ENCODE results near the gene CNOT2. TPM values are rescaled to one million over a fixed set of nuclear protein-coding genes. Genes with fewer than 3 reads are reported as not detected.

CNOT2 gene
- total RNA-seq, 1 experiment from 2014 or later, result 88.4 TPM

DNA sequence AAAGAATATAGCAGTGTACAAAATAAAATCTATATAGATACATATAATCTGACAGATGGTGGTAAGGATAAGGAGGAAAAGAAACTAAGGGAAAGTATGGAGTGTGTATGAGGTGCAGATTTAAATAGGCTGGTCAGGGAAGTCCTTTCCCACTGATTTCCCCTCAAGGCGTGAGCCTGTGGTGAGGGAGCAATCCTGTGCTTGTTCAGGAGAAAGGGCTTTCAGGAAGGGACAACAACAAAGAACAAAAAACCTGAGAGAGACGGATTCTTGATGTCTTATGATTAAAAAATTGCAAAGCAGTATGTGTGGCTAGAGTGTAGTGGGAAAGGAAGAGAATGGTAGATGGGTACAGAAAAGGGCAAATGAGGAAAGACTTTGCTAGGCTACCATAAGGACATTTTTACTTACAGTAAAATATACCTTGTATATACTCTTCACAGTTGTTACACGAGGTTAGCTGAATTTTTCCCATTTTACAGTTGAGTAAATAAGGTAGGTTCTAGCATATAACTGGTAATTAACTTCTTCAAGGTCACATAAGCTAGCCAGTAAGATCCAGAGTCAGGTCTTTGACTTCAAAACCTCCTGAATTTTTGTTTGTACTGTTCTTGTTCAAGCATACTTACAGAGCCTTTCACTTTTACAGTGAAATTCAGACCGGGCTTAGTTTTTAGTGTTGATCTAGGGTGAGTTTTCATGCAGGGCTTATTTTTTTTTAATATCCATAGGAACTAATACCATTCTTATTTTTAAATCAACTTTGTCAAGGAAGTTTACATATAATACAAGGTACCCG lies 15.6 kb downstream of the CNOT2 start:
- H3K4me3 ChIP-seq, result no peak overlapping the region
- no peak overlapping the region for H3K27ac ChIP-seq
- H3K36me3 ChIP-seq, result no peaks in the 10 kb centered on the region
- H3K4me1 ChIP-seq (replicated peaks), result 0 out of 2 replicates have a peak, but pooled peaks cover 3% of the 10 kb centered on the region
- no peaks in the 10 kb centered on the region for H3K9me3 ChIP-seq (replicated peaks)
- H3K27me3 ChIP-seq (replicated peaks), result no peaks in the 10 kb centered on the region
- DNase-seq (ENCODE audit: low read depth in 1 of 2, low spot score in 2 of 2), result no peak

DNA sequence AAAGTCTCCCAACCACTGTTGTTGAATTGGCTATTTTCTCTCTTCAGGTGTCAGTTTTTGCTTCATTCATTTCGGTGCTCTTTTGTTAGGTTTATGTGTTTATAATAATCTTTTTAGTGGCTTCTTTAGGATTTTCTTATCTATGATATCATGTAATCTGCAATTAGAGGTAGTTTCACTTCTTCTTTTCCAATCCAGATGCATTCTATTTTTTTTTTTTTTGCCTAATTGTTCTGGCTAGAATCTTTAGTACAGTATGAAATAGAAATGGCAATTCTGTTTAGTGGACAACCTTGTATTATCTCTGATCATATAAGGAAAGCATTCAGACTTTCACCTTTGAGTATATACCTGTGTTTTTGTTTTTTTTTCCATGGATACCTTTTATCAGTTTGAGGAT lies 17.4 kb downstream of the CNOT2 start:
- no peak overlapping the region for H3K27ac ChIP-seq
- no peak for DNase-seq (ENCODE audit: low read depth in 1 of 2, low spot score in 2 of 2)
- no peaks in the 10 kb centered on the region for H3K9me3 ChIP-seq (replicated peaks)
- H3K4me3 ChIP-seq, result no peak overlapping the region
- H3K4me1 ChIP-seq (replicated peaks), result no peaks in the 10 kb centered on the region
- H3K27me3 ChIP-seq (replicated peaks), result no peaks in the 10 kb centered on the region
- H3K36me3 ChIP-seq, result no peaks in the 10 kb centered on the region

DNA sequence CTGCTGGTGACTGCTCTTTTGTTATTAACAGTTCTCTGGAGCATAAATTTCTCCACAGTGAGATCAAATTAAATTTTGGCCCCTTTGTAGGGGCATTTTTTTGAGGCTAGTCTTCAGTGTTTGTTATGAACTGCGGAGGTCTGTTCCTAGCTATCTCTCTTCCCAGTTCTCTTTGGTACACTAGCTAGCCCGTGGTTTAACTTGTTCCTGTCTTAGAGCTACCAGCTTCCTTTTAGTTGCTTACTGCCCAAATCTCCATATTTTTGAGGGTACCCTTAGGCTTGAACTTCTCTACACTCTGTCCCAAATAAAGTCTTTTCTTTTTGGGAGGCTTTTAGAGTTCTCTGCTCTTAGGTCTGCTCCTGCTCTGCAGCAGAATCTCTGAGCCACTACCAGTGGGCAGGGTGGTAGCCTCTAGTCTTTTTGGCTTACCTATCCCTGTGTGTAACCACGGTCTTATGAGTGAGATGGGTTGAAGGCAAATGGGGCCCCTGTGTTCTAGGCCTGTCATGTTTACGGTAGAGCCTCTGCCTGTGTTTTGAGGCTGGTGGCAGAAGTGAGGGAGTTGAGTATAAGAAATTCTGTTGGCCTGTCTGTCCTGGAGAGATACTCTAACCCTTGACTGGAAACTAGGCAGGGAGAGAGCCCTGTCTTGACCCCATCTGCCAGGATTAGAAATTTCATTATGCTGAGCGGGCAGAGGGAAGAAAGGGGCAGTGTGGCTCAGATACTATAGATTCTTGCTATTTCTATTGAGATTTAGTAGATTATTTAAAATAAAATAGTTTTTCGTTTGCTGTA lies 21.0 kb downstream of the CNOT2 start:
- H3K27me3 ChIP-seq (replicated peaks), result no peaks in the 10 kb centered on the region
- no peak for DNase-seq (ENCODE audit: low read depth in 1 of 2, low spot score in 2 of 2)

DNA sequence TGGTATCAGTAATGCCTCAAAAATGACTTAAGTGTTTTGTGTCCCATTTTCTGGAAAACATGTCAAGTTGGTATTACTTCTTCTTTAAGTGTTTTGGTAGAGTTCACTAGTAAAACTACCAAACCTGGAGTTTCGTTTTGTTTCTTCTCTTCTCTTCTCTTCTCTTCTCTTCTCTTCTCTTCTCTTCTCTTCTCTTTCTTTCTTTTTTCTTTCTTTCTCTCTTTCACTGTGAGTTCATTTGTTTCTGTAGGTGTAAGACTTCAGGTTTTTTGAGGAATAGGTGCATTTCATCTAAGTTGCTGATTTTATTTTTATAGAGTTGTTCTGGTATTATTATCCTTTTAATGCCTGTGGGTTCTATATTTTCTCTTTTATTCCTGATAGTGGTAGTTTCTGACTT lies 21.9 kb downstream of the CNOT2 start:
- H3K4me1 ChIP-seq (replicated peaks), result no peaks in the 10 kb centered on the region
- H3K9me3 ChIP-seq (replicated peaks), result no peaks in the 10 kb centered on the region
- no peaks in the 10 kb centered on the region; the same call in 1 of the 2 replicates for H3K36me3 ChIP-seq
- H3K27ac ChIP-seq, result no peak overlapping the region
- no peak overlapping the region for H3K4me3 ChIP-seq
- no peaks in the 10 kb centered on the region for H3K27me3 ChIP-seq (replicated peaks)
- no peak for DNase-seq (ENCODE audit: low read depth in 1 of 2, low spot score in 2 of 2)

More for the DNA sequence above, 21.0 kb downstream of the CNOT2 start:
- no peaks in the 10 kb centered on the region for H3K4me1 ChIP-seq (replicated peaks)
- H3K36me3 ChIP-seq, result no peaks in the 10 kb centered on the region; the same call in 1 of the 2 replicates
- H3K4me3 ChIP-seq, result no peak overlapping the region
- H3K27ac ChIP-seq, result no peak overlapping the region
- H3K9me3 ChIP-seq (replicated peaks), result no peaks in the 10 kb centered on the region

DNA sequence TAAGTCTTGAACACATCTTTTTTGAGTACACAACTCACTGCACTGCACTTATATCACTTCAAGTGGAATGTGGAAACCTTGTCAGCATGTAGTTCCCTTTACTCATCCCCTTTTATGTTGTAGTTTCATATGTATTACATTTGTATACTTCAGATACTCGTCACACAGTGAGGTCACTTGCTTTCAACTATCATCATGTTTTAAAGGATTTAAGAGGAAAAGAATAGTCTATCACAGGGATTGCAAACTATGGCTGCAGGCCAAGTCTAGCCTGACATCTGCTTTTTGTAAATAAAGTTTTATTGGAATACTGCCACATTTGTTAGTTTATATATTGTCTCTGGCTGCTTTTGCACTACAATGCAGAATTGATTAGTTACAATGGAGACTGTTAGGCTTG lies 24.3 kb downstream of the CNOT2 start:
- no peaks in the 10 kb centered on the region; the same call in 1 of the 2 replicates for H3K36me3 ChIP-seq
- H3K4me1 ChIP-seq (replicated peaks), result no peaks in the 10 kb centered on the region
- no peak overlapping the region for H3K27ac ChIP-seq
- no peaks in the 10 kb centered on the region for H3K9me3 ChIP-seq (replicated peaks)
- no peak overlapping the region for H3K4me3 ChIP-seq
- H3K27me3 ChIP-seq (replicated peaks), result no peaks in the 10 kb centered on the region
- no peak for DNase-seq (ENCODE audit: low read depth in 1 of 2, low spot score in 2 of 2)

DNA sequence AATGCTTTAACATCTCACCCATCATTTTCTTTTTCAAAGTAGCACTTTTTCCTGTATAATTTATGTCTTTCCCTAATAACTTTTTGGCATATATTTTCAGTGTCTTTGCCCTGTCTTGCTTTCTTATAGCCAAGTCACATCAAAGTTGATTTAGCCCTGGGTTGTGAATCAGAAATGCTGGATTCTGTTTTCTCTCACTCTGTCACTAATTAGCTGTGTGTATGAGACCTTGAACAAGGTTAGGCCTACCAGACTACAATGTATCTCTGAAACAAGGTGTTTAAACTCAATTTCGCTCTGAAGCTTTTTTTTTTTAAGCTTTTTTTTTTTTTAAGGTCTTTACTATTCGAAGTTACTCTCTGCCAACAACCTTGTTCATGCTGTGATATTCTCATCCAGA lies 25.7 kb downstream of the CNOT2 start:
- DNase-seq (ENCODE audit: low read depth in 1 of 2, low spot score in 2 of 2), result no peak
- Histone ChIP-seq H3K36me3 (no peaks in the 10 kb centered on the region; the same call in 1 of the 2 replicates), H3K4me1 (replicated peaks) (no peaks in the 10 kb centered on the region), H3K27me3 (replicated peaks) (no peaks in the 10 kb centered on the region), H3K4me3 (no peak overlapping the region), H3K27ac (no peak overlapping the region), H3K9me3 (replicated peaks) (no peaks in the 10 kb centered on the region)

DNA sequence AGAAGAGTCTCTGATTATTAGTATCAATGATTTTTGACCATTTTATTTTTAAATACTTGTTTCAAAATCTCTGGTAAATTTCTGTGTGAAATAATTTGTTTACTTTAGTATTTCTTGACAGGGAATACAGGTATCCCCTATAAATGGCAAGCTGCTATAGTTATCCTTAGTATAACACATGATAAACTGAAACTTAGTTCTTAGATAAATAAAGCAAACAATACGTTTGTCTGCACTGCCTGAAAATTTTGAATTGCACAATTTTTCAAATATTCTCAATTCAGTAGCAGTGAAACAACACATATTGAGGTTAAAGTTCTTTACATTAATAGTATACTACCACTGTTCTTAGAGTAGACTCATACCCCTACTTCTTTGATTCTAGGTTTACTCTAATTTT lies 26.9 kb downstream of the CNOT2 start:
- no peak for DNase-seq (ENCODE audit: low read depth in 1 of 2, low spot score in 2 of 2)
- Histone ChIP-seq H3K27me3 (replicated peaks) (no peaks in the 10 kb centered on the region), H3K4me1 (replicated peaks) (no peaks in the 10 kb centered on the region), H3K36me3 (peaks cover 4% of the 10 kb centered on the region; the same call in 1 of the 2 replicates), H3K9me3 (replicated peaks) (no peaks in the 10 kb centered on the region), H3K27ac (no peak overlapping the region), H3K4me3 (no peak overlapping the region)

DNA sequence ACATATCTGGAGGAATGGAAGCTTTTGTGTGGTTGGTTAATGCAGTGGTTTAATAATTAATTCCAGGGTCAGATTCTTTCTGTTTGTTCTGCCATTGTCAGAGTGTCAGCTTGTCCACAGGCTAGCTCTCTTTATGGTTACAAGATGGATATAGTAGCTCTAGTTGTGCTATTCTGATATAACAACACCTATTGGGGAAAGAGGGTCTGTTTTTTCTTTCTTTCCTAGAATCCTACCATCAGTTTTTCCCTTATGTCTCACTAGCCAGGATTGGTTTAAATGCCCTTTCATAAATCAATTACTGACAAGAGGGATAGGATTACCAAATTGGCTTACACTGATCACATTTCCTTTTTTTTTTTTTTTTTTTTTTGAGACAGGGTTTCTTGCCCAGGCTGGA lies 27.8 kb downstream of the CNOT2 start:
- DNase-seq (ENCODE audit: low read depth in 1 of 2, low spot score in 2 of 2), result no peak
- Histone ChIP-seq H3K36me3 (peaks cover 4% of the 10 kb centered on the region; the same call in 1 of the 2 replicates), H3K4me1 (replicated peaks) (no peaks in the 10 kb centered on the region), H3K27ac (no peak overlapping the region), H3K27me3 (replicated peaks) (no peaks in the 10 kb centered on the region), H3K4me3 (no peak overlapping the region), H3K9me3 (replicated peaks) (no peaks in the 10 kb centered on the region)

DNA sequence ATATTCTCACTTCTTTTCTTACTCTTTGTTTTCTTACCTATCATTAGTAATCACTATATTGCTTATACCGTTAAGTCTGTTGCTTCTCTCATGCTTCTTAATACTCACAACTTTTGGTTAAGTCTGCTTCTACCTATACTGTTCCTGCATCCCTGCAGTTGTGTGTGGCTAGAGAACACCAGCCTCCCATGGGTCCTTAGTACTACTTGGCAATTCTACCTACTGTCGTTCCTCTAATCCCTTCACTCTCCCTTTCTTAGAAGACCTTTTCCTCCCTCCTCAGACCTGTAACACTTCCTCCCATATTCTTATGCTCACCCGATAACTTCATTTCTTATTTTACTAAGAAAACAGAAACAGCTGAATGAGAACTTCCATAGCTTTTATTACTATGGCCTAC lies 29.3 kb downstream of the CNOT2 start:
- no peak overlapping the region for H3K4me3 ChIP-seq
- H3K27me3 ChIP-seq (replicated peaks), result no peaks in the 10 kb centered on the region
- H3K36me3 ChIP-seq, result peaks cover 4% of the 10 kb centered on the region; the same call in 1 of the 2 replicates
- no peaks in the 10 kb centered on the region for H3K4me1 ChIP-seq (replicated peaks)
- H3K9me3 ChIP-seq (replicated peaks), result no peaks in the 10 kb centered on the region
- H3K27ac ChIP-seq, result no peak overlapping the region
- no peak for DNase-seq (ENCODE audit: low read depth in 1 of 2, low spot score in 2 of 2)

DNA sequence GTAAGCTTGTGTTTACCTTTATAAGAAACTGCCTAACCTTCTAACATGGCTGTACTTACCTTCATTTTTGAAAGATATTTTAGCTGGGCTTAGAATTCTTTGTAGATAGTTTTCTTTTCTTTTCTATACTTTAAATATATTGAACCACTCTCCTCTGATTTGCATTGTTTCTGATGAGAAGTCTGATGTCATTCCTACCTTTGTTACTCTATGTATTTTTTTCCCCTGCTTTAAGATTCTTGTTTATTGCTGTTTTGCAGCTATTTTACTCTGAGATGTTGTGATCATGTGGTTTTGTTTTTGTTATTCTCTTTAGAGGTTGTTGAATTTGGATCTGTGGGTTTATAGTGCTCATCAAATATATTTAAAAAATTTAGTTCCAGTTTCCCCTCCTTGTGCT lies 31.8 kb downstream of the CNOT2 start:
- Histone ChIP-seq H3K36me3 (peaks cover 4% of the 10 kb centered on the region), H3K9me3 (replicated peaks) (no peaks in the 10 kb centered on the region), H3K27ac (no peak overlapping the region), H3K27me3 (replicated peaks) (no peaks in the 10 kb centered on the region), H3K4me1 (replicated peaks) (no peaks in the 10 kb centered on the region), H3K4me3 (no peak overlapping the region)
- DNase-seq (ENCODE audit: low read depth in 1 of 2, low spot score in 2 of 2), result no peak

DNA sequence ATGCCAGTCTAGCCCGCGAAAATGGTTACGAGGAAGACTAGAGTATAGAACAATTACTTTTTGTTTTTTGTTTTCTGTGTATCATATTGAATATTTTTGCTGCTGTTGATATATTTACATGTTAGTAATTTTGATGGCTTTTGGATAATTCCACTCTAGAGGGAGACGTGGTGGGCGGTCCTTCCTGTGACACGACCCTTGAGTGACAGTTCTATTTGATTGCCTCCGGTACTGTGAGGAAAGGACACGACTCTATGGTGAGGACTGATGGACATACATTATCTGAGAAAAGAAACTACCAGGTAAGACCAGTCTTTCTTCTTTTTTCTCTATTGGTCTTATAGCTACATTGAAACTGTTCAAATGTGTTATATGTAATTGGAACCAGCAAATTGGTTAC lies 34.7 kb downstream of the CNOT2 start:
- H3K27me3 ChIP-seq (replicated peaks), result no peaks in the 10 kb centered on the region
- H3K36me3 ChIP-seq, result peaks cover 7% of the 10 kb centered on the region

DNA sequence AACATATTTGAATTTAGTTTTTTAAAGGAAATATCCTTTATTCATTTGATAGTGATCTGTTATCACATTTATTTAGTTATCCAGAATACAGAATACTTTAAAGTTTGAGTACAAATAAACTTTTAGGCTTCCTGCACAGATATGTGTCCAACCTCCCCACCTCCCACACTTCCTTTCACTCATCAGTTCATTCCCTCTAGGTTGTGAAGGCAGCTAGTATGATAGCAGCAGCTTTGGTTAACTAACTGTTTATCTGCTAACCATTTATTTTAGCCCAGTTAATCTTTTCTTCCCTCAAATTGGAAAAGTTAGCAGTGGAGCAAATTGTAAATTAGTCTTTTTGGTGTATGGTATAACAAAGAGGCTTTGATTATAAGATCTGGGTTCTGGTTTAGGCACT lies 35.7 kb downstream of the CNOT2 start:
- Histone ChIP-seq H3K9me3 (replicated peaks) (no peaks in the 10 kb centered on the region), H3K4me1 (replicated peaks) (no peaks in the 10 kb centered on the region), H3K27ac (no peak overlapping the region), H3K4me3 (no peak overlapping the region), H3K27me3 (replicated peaks) (no peaks in the 10 kb centered on the region), H3K36me3 (peaks cover 7% of the 10 kb centered on the region)
- no peak for DNase-seq (ENCODE audit: low read depth in 1 of 2, low spot score in 2 of 2)

More for the DNA sequence above, 34.7 kb downstream of the CNOT2 start:
- no peak for DNase-seq (ENCODE audit: low read depth in 1 of 2, low spot score in 2 of 2)
- no peaks in the 10 kb centered on the region for H3K9me3 ChIP-seq (replicated peaks)
- H3K4me3 ChIP-seq, result no peak overlapping the region
- no peaks in the 10 kb centered on the region for H3K4me1 ChIP-seq (replicated peaks)
- H3K27ac ChIP-seq, result no peak overlapping the region

DNA sequence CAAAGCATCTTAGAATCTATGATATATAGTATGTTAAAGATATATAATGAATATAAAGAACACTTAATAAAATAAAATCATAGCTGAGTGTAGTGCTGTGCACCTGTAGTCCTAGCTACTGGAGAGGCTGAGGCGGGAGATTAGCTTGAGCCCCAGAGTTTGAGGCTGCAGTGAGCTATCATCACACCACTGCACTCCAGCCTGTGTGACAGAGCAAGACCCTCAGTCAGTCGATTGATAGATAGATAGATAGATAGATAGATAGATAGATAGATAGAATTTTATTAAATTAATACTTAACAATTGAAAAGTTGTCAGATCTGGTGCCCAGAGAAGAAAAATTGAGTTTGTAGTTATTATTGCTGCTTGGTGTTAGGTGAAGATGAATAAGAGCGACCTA lies 40.0 kb downstream of the CNOT2 start:
- DNase-seq (ENCODE audit: low read depth in 1 of 2, low spot score in 2 of 2), result no peak
- H3K4me1 ChIP-seq (replicated peaks), result no peaks in the 10 kb centered on the region
- no peak overlapping the region for H3K4me3 ChIP-seq
- H3K27me3 ChIP-seq (replicated peaks), result no peaks in the 10 kb centered on the region
- H3K27ac ChIP-seq, result no peak overlapping the region
- H3K9me3 ChIP-seq (replicated peaks), result no peaks in the 10 kb centered on the region
- H3K36me3 ChIP-seq, result peaks cover 8% of the 10 kb centered on the region

DNA sequence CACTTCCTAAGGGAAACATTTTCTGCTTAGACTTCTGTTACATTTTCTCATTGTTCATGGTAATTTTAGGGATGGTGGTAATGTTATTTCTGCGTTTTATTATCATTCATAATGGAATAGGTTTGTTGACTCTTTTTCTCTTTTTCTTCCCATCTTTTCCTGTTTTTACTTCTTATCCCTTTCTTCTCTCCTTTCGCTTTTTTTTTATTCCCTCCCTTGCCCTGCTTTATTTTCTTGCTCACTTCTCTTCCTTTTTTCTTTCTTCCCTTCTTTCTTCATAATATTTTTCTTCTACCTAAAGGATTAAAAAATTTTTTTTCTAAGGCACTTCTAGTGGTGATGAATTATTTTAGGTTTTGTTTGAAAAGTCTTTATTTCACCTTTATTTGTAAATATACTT lies 45.6 kb downstream of the CNOT2 start:
- Histone ChIP-seq H3K4me3 (no peak overlapping the region), H3K27ac (no peak overlapping the region), H3K9me3 (replicated peaks) (no peaks in the 10 kb centered on the region), H3K36me3 (peaks cover 15% of the 10 kb centered on the region), H3K27me3 (replicated peaks) (no peaks in the 10 kb centered on the region), H3K4me1 (replicated peaks) (no peaks in the 10 kb centered on the region)
- no peak for DNase-seq (ENCODE audit: low read depth in 1 of 2, low spot score in 2 of 2)
